ENCODE results near the gene CLC. TPM values are rescaled to one million over a fixed set of nuclear protein-coding genes. Genes with fewer than 3 reads are reported as not detected.

Gene CLC
- total RNA-seq, 2 donors from 2014 or later: not detected

DNA sequence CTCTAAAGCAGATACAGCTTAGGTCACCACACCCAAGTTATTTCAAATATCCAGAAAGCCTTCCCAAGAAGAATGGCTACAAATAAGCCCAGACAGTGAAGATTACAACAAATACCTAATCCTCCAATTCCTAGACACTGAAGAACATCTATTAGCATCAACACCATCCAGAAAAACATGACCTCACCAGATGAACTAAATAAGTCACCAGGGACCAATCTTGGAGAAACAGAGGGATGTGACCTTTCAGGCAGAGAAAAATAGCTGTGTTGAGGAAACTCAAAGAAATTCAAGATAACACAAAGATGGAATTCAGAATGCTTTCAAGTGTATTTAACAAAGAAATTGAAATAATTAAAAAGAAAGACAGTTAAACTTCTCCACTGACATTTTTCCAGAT, 15.0 kb upstream of the CLC start:
- no peaks in the 10 kb centered on the region for H3K36me3 ChIP-seq
- no peak for DNase-seq (ENCODE audit: low spot score)
- peaks cover 2% of the 10 kb centered on the region for H3K27me3 ChIP-seq (replicated peaks; ENCODE audit: insufficient read depth)
- TF ChIP-seq, protein P1, sequence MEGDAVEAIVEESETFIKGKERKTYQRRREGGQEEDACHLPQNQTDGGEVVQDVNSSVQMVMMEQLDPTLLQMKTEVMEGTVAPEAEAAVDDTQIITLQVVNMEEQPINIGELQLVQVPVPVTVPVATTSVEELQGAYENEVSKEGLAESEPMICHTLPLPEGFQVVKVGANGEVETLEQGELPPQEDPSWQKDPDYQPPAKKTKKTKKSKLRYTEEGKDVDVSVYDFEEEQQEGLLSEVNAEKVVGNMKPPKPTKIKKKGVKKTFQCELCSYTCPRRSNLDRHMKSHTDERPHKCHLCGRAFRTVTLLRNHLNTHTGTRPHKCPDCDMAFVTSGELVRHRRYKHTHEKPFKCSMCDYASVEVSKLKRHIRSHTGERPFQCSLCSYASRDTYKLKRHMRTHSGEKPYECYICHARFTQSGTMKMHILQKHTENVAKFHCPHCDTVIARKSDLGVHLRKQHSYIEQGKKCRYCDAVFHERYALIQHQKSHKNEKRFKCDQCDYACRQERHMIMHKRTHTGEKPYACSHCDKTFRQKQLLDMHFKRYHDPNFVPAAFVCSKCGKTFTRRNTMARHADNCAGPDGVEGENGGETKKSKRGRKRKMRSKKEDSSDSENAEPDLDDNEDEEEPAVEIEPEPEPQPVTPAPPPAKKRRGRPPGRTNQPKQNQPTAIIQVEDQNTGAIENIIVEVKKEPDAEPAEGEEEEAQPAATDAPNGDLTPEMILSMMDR (IDR thresholded peaks at IDR 0.05): no peak
- TF ChIP-seq POLR2AphosphoS5 (IDR thresholded peaks at IDR 0.05) (no peak), POLR2A (IDR thresholded peaks at IDR 0.05) (no peak)
- H3K4me3 ChIP-seq: no peak overlapping the region
- H3K9me3 ChIP-seq: no peaks in the 10 kb centered on the region
- intact Hi-C loops (cut with DNase I): no loop called here
- H3K4me1 ChIP-seq (replicated peaks): no peaks in the 10 kb centered on the region
- H3K27ac ChIP-seq: no peak overlapping the region

DNA sequence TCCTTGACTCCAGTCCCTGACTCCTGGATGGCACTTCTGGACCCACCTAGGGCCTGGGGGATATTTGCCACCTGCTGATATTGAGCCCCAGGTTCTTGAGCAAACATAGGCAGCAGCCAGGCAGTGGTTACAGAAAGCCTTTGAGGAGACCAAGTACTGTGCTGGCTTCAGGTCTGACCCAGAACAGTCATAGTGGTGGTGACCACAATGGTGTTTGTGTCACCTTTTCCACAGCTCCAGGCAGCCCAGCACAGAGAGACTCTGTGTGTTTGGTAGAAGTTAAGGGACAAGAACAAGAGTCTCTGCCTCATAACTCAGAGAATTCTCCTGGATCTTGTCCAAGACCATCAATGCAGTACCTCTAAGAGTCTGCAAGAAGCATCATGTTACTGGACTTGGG, 14.6 kb upstream of the CLC start:
- H3K4me3 ChIP-seq: no peak overlapping the region
- intact Hi-C loops (cut with DNase I): no loop called here
- no peak for DNase-seq (ENCODE audit: low spot score)

DNA sequence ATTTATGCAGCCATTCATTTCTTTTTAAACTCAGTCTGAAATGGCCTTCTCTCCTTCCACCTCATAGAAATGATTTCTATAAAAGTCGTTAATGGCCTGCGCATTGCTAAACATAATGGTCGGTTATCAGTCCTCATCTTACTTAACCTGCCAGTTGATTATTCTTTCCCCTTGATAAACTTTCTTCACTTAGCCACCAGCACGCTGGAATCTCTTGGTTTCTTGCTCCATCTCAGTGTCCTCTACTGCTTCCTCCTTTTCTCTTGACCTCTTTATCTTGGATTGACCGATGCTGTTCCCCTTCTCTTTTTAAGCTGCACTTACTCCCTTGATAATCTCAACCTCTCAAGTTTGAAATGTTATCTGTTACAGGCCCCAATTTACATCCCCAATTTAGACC, 12.2 kb upstream of the CLC start:
- no peak for DNase-seq (ENCODE audit: low spot score)
- intact Hi-C loops (cut with DNase I): no loop called here
- 80% methylated on average over 5 of the region's 5 CpGs for WGBS
- Histone ChIP-seq H3K36me3 (no peaks in the 10 kb centered on the region), H3K4me3 (no peak overlapping the region), H3K9me3 (no peaks in the 10 kb centered on the region), H3K27ac (no peak overlapping the region), H3K27me3 (replicated peaks; ENCODE audit: insufficient read depth) (no peaks in the 10 kb centered on the region), H3K4me1 (replicated peaks) (no peaks in the 10 kb centered on the region)
- TF ChIP-seq, protein P1 (IDR thresholded peaks at IDR 0.05): no peak
- TF ChIP-seq POLR2AphosphoS5 (IDR thresholded peaks at IDR 0.05): no peak
- no peak for TF ChIP-seq POLR2A (IDR thresholded peaks at IDR 0.05)

More for the DNA sequence above, 14.6 kb upstream of the CLC start:
- Histone ChIP-seq H3K27me3 (replicated peaks; ENCODE audit: insufficient read depth) (peaks cover 2% of the 10 kb centered on the region), H3K4me1 (replicated peaks) (no peaks in the 10 kb centered on the region), H3K27ac (no peak overlapping the region), H3K36me3 (no peaks in the 10 kb centered on the region), H3K9me3 (no peaks in the 10 kb centered on the region)
- TF ChIP-seq POLR2A (IDR thresholded peaks at IDR 0.05): no peak
- no peak for TF ChIP-seq POLR2AphosphoS5 (IDR thresholded peaks at IDR 0.05)
- TF ChIP-seq, protein P1 (IDR thresholded peaks at IDR 0.05): no peak

GRCh38 chr19:39746836-39747529, 9.2 kb upstream of the CLC start:
- no peak for DNase-seq (ENCODE audit: low spot score)
- TF ChIP-seq, protein P1 (IDR thresholded peaks at IDR 0.05): no peak
- TF ChIP-seq POLR2AphosphoS5 (IDR thresholded peaks at IDR 0.05) (no peak), POLR2A (IDR thresholded peaks at IDR 0.05) (no peak)
- intact Hi-C loops (cut with DNase I): no loop called here
- Histone ChIP-seq H3K27me3 (replicated peaks; ENCODE audit: insufficient read depth) (no peaks in the 10 kb centered on the region), H3K36me3 (no peaks in the 10 kb centered on the region), H3K4me1 (replicated peaks) (no peaks in the 10 kb centered on the region), H3K4me3 (no peak overlapping the region), H3K27ac (no peak overlapping the region), H3K9me3 (no peaks in the 10 kb centered on the region)
- WGBS: 79% methylated on average over 4 of the region's 4 CpGs

- Histone ChIP-seq H3K4me1 (replicated peaks) (no peaks in the 10 kb centered on the region), H3K4me3 (no peak overlapping the region), H3K36me3 (no peaks in the 10 kb centered on the region), H3K27me3 (replicated peaks; ENCODE audit: insufficient read depth) (no peaks in the 10 kb centered on the region), H3K27ac (no peak overlapping the region), H3K9me3 (no peaks in the 10 kb centered on the region)
- intact Hi-C loops (cut with DNase I): no loop called here
- 76% methylated on average over 3 of the region's 3 CpGs for WGBS
- TF ChIP-seq POLR2A (IDR thresholded peaks at IDR 0.05): no peak
- TF ChIP-seq, protein P1 (IDR thresholded peaks at IDR 0.05): no peak
- TF ChIP-seq POLR2AphosphoS5 (IDR thresholded peaks at IDR 0.05): no peak
- no peak for DNase-seq (ENCODE audit: low spot score)
Observed at GRCh38 chr19:39745643-39746042, 7.8 kb upstream of the CLC start.

Measured in prostate gland (tissue), 2 donors.